Smooth muscle cell (in vitro differentiated cells): ENCODE data around the gene TSPAN4. TPM values are rescaled to one million over a fixed set of nuclear protein-coding genes. Genes with fewer than 3 reads are reported as not detected.

Experiments
- DNase-seq: peaks from one replicate; lab custom pipeline; 2025; ENCODE audit not compliant: unreplicated experiment; lab: John Stamatoyannopoulos, UW
- H2AFZ ChIP-seq: fragments of 200-600 bp; sonication (generic); 2 replicates; pipeline ENCODE4 v1.6.0; 2016; ENCODE audit warnings: antibody characterized with exemption, low read depth, mild to moderate bottlenecking
- H3F3A ChIP-seq: fragments of 200-600 bp; sonication (generic); 2 replicates; pipeline ENCODE4 v1.6.0; 2017; ENCODE audit warnings: antibody characterized with exemption, low read depth
- H3K27ac ChIP-seq: fragments of 200-600 bp; sonication (generic); 2 replicates; pipeline ENCODE4 v1.5.1; 2016; ENCODE audit warnings: low read depth, mild to moderate bottlenecking
- H3K27me3 ChIP-seq: fragments of 200-600 bp; sonication (generic); 2 replicates; pipeline ENCODE4 v1.6.1; 2016; ENCODE audit warnings: low read depth, mild to moderate bottlenecking
- H3K36me3 ChIP-seq: fragments of 200-600 bp; sonication (generic); 2 replicates; pipeline ENCODE4 v1.5.1; 2016; ENCODE audit warnings: low read depth
- H3K4me1 ChIP-seq: fragments of 200-600 bp; sonication (generic); 2 replicates; pipeline ENCODE4 v1.5.1; 2016; ENCODE audit warnings: low read depth
- H3K4me2 ChIP-seq: fragments of 200-600 bp; sonication (generic); 2 replicates; pipeline ENCODE4 v1.6.0; 2016; ENCODE audit warnings: mild to moderate bottlenecking
- H3K4me3 ChIP-seq: fragments of 200-600 bp; sonication (generic); 2 replicates; pipeline ENCODE4 v1.5.1; 2016; ENCODE audit warnings: mild to moderate bottlenecking
- H3K79me2 ChIP-seq: fragments of 200-600 bp; sonication (generic); 2 replicates; pipeline ENCODE4 v1.6.0; 2016; ENCODE audit warnings: low read depth, mild to moderate bottlenecking
- H3K9ac ChIP-seq: fragments of 200-600 bp; sonication (generic); 2 replicates; pipeline ENCODE4 v1.6.0; 2016; ENCODE audit warnings: low read depth
- H3K9me3 ChIP-seq: fragments of 200-600 bp; sonication (generic); replicated peaks from 2 replicates; pipeline ENCODE4 v1.5.1; 2016; ENCODE audit warnings: low read depth
- H4K20me1 ChIP-seq: fragments of 200-600 bp; sonication (generic); 2 replicates; pipeline ENCODE4 v1.6.0; 2016; ENCODE audit warnings: low read depth
- WGBS: methylation state at CpG from one replicate; pipeline ENCODE4 v1.1.7; 2016; ENCODE audit warnings: low lambda C conversion rate; 5-methylcytosine and 5-hydroxymethylcytosine counted together
- polyA plus RNA-seq: library from polyadenylated mRNA; unstranded; fragments of >200 nt; fragmentation: Nextera tagmentation; extraction: Ambion mirVana; gene quantifications from 2 replicates; pipeline ENCODE4 v1.2.1, GENCODE V29; 2016
- total RNA-seq: library from RNA; depleted of rRNA; stranded (reverse); fragments of >200 nt; gene quantifications from 2 replicates; pipeline ENCODE4 v1.2.3, GENCODE V29; 2014
- TF ChIP-seq, protein P1 (sequence below): fragments of 200-600 bp; sonication (generic); IDR thresholded peaks from 2 replicates; pipeline ENCODE4 v1.5.1; 2017; ENCODE audit warnings: borderline replicate concordance, mild to moderate bottlenecking, antibody characterized with exemption; ENCODE audit not compliant: insufficient read depth, poor library complexity, severe bottlenecking

The TSPAN4 gene
- total and polyA plus RNA-seq, 2 experiments from 2014 or later = 68.2 to 179 TPM

DNA sequence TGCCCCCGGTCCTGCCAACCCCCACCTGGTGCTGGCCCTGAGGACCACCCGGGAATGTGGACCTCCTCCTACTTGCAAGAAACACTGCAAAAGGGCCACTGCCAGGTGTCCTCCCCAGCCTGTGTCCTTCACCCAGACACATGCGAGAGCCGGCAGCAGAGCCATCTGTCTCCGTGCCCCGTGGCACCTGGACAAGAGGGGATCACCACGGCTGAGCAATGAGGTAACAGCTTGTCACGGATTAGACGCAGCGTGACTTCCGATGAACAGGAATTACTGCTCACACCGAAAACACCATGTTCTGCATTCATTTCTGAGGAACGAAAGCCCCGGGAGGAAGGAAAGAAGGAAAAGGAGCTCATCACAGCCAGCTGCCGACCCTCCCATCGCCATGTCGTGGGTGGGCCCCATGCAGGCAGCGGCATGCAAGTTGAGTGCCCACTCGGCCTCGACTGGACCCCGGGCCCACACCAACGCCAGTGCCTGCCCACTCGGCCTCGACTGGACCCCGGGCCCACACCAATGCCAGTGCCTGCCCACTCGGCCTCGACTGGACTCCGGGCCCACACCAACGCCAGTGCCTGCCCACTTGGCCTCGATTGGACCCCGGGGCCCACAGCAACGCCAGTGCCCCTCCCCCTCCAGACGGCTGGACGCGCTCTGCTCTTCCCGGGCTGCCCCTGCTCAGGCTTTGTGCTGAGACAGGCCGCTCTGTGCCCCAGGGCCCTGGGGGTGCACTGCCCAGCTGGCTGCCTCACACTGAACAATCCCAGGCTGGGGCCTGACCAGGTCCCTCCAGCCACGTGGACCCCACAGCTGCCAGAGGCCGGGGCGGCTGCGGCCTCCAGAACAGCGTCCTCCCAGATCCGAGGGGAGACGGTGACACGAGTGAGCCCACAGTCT is 45.9 kb downstream of the TSPAN4 start:
- no peaks in the 10 kb centered on the region for H3K4me1 ChIP-seq
- no peak for DNase-seq

DNA sequence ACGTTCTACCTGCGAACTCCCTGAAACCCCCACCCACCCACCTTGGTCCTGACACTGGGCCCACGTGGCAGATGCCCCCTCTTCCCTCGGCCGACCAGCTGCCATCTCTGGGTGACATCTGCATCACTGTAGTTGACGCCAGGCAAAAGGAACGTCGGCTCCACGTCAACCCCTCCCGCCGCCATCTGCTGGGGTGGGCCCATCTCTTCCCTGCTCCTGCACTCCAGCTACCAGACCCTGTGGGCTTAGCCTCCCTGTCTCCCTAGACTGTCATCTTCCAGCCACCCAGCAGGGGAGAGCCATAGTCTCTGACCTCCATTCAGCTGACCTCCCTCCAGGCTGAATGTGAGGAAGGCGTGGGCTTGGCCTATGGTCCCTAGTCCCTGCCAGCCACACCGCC is 46.6 kb downstream of the TSPAN4 start:
- Histone ChIP-seq H3K4me2 (no peak overlapping the region), H3K27me3 (no peaks in the 10 kb centered on the region), H3K9me3 (no peaks in the 10 kb centered on the region), H3K4me3 (no peak overlapping the region), H3K79me2 (no peaks in the 10 kb centered on the region), H3K36me3 (no peaks in the 10 kb centered on the region), H3F3A (no peaks in the 10 kb centered on the region), H3K27ac (no peak overlapping the region), H3K9ac (no peak overlapping the region), H2AFZ (no peak overlapping the region), H4K20me1 (peaks cover 3% of the 10 kb centered on the region), H3K4me1 (no peaks in the 10 kb centered on the region)
- WGBS = 99% methylated on average over 11 of the region's 13 CpGs
- TF ChIP-seq, protein P1, sequence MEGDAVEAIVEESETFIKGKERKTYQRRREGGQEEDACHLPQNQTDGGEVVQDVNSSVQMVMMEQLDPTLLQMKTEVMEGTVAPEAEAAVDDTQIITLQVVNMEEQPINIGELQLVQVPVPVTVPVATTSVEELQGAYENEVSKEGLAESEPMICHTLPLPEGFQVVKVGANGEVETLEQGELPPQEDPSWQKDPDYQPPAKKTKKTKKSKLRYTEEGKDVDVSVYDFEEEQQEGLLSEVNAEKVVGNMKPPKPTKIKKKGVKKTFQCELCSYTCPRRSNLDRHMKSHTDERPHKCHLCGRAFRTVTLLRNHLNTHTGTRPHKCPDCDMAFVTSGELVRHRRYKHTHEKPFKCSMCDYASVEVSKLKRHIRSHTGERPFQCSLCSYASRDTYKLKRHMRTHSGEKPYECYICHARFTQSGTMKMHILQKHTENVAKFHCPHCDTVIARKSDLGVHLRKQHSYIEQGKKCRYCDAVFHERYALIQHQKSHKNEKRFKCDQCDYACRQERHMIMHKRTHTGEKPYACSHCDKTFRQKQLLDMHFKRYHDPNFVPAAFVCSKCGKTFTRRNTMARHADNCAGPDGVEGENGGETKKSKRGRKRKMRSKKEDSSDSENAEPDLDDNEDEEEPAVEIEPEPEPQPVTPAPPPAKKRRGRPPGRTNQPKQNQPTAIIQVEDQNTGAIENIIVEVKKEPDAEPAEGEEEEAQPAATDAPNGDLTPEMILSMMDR = no peak
- DNase-seq = no peak

More for the DNA sequence above, 45.9 kb downstream of the TSPAN4 start:
- no peaks in the 10 kb centered on the region for H3F3A ChIP-seq
- no peak overlapping the region for H3K4me2 ChIP-seq
- H3K27me3 ChIP-seq = no peaks in the 10 kb centered on the region
- WGBS = 96% methylated on average over 37 of the region's 45 CpGs
- no peaks in the 10 kb centered on the region for H3K9me3 ChIP-seq
- H3K79me2 ChIP-seq = no peaks in the 10 kb centered on the region
- no peak overlapping the region for H3K4me3 ChIP-seq
- no peaks in the 10 kb centered on the region for H3K36me3 ChIP-seq
- TF ChIP-seq, protein P1 = no peak
- no peak overlapping the region for H3K9ac ChIP-seq
- no peak overlapping the region for H2AFZ ChIP-seq
- peaks cover 3% of the 10 kb centered on the region for H4K20me1 ChIP-seq
- H3K27ac ChIP-seq = no peak overlapping the region

DNA sequence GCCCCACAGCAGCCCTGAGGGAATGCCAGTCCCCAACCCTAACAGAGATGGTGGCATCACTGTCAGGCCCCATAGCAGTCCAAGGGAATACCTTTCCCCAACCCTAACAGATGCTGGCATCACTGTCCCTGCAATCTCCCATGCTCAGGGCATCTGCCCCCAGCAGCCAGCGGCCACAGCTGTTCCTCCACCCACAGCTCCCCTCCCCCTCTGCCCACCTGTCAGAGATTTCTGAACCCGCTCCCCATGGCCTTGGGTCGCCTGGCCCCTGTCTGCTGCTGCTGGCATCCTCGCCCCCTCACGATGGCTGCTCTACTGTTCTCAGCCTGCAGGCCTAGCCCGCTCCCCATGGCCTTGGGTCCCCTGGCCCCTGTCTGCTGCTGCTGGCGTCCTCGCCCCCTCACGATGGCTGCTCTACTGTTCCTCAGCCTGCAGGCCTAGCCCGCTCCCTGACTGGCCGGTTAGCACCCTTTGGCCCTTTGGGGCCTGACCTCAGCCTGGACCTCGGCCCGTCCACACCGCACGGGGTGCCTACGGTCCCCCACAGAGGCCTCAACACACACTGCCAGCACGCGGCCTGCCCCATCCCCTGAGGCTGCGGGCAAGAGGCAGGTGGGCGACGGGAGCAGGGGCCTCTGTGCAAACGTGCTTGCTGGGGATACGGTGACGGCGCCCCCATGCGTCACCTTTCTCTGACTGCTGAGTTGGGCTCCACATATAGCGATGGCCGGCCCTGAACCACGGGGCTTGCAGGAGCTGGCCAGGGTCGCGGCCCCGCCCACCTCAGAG is 47.2 kb downstream of the TSPAN4 start:
- WGBS = 95% methylated on average over 32 of the region's 32 CpGs
- no peak overlapping the region for H2AFZ ChIP-seq
- no peaks in the 10 kb centered on the region for H3K36me3 ChIP-seq
- TF ChIP-seq, protein P1 = no peak
- no peaks in the 10 kb centered on the region for H3K27me3 ChIP-seq
- H3K4me2 ChIP-seq = no peak overlapping the region
- no peaks in the 10 kb centered on the region for H3F3A ChIP-seq
- DNase-seq = no peak
- no peaks in the 10 kb centered on the region for H3K9me3 ChIP-seq
- H4K20me1 ChIP-seq = peaks cover 3% of the 10 kb centered on the region
- H3K27ac ChIP-seq = no peak overlapping the region
- H3K4me1 ChIP-seq = no peaks in the 10 kb centered on the region
- no peaks in the 10 kb centered on the region for H3K79me2 ChIP-seq
- no peak overlapping the region for H3K4me3 ChIP-seq
- H3K9ac ChIP-seq = no peak overlapping the region
